HG03064 (cell line): ENCODE measurements around the gene UGT1A1.
"Not testable (repeated sequence)": the region's sequence is repeated elsewhere in the genome, so short reads cannot be mapped to it uniquely, and the experiment has no call there.

Source experiments
- ATAC-seq: cut with Tn5 transposase; IDR thresholded peaks from one replicate; pipeline ENCODE4 v1.9.1; 2021; ENCODE audit warnings: low read depth; ENCODE audit not compliant: unreplicated experiment

The UGT1A1 gene

DNA sequence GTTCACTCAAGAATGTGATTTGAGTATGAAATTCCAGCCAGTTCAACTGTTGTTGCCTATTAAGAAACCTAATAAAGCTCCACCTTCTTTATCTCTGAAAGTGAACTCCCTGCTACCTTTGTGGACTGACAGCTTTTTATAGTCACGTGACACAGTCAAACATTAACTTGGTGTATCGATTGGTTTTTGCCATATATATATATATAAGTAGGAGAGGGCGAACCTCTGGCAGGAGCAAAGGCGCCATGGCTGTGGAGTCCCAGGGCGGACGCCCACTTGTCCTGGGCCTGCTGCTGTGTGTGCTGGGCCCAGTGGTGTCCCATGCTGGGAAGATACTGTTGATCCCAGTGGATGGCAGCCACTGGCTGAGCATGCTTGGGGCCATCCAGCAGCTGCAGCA is at the start of gene UGT1A1:
Gene UGT1A1 (plus strand): TSS at position 228 of the 400 bp plus-strand sequence. CDS start 18 bp downstream, at position 246.
- ATAC-seq = no peak

DNA sequence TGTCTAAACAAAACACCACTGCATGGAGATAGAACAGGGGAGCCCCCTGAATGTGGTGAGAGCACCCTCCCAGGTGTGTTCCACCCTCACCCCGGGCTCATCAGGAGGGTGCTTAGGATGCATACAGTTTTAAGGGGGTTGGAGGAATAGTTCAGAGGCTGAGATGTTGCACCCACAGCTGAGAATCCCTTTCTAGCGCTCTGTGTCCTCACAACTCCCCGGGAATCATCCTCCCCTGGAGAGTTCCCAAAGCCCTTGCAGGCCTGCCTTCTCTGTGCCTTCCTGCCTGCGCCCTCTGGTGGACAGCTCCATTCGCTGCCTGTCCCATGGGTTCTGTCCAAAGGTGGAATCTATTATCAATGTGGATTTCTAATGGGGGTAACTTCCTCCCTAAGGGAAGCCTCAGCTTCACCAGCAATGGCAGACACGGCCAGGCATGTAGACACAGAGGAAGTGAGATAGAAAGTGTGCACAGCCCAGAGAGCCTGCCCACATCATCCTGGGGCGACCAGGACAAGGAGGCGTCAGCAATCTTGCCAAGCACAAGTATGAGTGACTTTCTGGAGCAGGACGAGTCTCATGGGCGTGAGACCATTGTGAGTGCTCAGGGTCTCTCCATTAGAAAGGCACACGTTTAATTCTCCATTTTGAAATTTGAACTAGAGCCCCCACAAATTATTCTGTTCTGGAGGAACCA is 48.6 kb upstream of the UGT1A1 start:
- ATAC-seq = no peak

DNA sequence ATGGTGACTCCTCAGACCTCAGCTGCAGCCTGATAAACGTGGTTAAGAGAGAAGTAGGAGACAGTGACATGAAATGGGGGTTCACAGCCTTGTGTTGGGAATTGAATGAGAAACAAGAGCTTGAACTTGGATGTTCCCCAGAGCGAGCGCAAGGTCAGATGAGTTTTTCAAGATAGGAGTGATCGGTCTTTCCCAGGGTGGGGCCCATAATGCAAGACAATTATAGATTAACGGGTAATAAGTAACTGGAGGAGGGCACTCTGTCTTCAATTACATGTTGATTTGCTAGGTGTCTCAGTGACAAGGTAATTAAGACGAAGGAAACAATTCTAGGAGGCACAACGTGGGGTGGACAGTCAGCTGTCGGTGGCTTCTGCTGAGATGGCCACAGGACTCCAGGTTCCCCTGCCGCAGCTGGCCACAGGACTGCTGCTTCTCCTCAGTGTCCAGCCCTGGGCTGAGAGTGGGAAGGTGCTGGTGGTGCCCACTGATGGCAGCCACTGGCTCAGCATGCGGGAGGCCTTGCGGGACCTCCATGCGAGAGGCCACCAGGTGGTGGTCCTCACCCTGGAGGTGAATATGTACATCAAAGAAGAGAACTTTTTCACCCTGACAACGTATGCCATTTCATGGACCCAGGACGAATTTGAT is 47.3 kb upstream of the UGT1A1 start, which contains the start of gene UGT1A5:
Gene UGT1A5 (plus strand): TSS at position 297 of the 651 bp plus-strand sequence. CDS start 85 bp downstream, at position 382.
- no peak for ATAC-seq

DNA sequence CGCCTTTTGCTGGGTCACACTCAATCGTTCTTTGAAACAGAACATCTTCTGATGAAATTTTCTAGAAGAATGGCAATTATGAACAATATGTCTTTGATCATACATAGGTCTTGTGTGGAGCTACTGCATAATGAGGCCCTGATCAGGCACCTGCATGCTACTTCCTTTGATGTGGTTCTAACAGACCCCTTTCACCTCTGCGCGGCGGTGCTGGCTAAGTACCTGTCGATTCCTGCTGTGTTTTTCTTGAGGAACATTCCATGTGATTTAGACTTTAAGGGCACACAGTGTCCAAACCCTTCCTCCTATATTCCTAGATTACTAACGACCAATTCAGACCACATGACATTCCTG is 46.8 kb upstream of the UGT1A1 start:
- ATAC-seq = no peak

DNA sequence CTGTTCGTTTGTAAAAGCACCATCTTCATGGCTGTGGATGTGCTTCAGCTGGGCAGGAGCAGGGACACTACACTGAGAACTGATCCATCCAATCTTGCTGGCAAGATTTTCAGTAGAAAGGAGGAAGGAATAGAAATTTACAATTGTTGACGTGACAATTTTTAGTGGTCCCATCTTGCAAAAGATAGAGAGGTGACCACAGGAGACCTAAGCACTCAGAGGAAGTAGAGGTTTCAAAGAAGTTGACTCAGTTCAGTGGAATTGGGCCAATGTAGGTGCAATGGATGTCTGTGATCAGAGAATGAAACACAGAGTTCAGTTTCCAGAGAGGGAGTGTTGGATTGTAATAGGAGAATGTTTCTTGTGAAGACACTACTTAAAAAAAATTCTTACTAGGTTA is 45.9 kb upstream of the UGT1A1 start:
- ATAC-seq = no peak

DNA sequence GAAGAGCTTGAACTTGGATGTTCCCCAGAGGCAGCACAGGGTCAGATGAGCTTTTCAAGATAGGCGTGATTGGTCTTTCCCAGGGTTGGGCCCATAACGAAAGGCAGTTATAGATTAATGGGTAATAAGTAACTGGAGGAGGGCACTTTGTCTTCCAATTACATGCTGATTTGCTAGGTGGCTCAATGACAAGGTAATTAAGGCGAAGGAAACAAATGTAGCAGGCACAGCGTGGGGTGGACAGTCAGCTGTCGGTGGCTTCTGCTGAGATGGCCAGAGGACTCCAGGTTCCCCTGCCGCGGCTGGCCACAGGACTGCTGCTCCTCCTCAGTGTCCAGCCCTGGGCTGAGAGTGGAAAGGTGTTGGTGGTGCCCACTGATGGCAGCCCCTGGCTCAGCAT is 41.5 kb upstream of the UGT1A1 start, which contains the start of gene UGT1A4:
Gene UGT1A4 (plus strand): TSS at position 185 of the 400 bp plus-strand sequence. CDS start 85 bp downstream, at position 270.
- ATAC-seq = no peak

DNA sequence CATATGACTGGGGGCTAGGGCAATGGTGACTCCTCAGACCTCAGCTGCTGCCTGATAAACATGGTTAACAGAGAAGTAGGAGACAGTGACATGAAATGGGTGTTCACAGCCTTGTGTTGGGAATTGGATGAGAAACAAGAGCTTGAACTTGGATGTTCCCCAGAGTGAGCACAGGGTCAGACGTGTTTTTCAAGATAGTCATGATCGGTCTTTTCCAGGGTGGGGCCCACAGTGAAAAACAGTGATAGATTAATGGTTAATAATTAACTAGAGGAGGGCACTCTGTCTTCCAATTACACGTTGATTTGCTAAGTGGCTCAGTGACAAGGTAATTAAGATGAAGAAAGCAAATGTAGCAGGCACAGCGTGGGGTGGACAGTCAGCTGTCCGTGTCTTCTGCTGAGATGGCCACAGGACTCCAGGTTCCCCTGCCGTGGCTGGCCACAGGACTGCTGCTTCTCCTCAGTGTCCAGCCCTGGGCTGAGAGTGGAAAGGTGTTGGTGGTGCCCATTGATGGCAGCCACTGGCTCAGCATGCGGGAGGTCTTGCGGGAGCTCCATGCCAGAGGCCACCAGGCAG is 31.3 kb upstream of the UGT1A1 start, which contains the start of gene UGT1A3:
Gene UGT1A3 (plus strand): TSS at position 320 of the 579 bp plus-strand sequence. CDS start 85 bp downstream, at position 405.
- ATAC-seq = no peak

DNA sequence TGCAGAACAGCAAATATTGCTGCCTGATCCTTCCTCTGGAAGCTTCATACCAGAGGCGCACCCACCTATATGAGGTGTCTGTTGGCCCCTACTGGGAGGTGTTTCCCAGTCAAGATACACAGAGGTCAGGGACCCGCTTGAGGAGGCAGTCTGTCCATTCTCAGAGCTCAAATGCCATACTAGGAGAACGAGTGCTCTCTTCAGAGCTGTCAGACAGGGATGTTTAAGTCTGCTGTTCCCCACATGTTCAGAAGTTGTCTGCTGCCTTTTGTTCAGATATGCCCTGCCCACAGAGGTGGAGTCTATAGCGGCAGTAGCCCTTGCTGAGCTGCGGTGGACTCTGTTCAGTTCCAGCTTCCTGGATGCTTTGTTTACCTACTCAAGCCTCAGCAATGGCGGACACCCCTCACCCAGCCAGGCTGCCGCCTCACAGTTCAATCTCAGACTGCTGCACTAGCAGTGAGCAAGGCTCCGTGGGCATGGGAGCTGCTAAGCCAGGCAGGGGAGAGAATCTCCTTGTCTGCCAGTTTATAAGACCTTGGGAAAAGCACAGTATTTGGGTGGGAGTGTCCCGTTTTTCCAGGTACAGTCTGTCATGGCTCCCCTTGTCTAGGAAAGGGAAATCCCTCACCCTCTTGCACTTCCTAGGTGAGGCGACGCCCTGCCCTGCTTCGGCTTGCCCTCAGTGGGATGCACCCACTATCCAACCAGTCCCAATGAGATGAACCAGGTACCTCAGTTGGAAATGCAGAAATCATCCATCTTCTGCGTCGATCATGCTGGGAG is 23.0 kb upstream of the UGT1A1 start:
- ATAC-seq = not testable (repeated sequence)

DNA sequence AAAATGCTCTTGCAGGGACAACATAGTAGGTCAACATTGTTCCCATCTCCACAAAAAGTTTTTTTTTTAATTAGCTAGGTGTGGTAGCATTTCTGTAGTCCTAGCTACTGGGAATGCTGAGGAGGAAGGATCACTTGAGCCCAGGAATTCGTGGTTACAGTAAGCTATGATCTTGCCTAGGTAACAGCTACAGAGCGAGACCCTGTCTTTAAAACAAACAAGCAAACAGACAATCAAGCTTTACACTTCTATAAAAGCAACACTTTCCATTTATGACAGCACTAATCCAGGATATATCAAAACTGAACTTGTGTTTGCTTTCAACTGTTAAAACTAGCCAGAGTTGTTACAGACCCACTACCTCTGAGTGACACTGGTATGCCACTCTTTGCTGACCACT is 19.2 kb upstream of the UGT1A1 start:
- ATAC-seq = no peak

DNA sequence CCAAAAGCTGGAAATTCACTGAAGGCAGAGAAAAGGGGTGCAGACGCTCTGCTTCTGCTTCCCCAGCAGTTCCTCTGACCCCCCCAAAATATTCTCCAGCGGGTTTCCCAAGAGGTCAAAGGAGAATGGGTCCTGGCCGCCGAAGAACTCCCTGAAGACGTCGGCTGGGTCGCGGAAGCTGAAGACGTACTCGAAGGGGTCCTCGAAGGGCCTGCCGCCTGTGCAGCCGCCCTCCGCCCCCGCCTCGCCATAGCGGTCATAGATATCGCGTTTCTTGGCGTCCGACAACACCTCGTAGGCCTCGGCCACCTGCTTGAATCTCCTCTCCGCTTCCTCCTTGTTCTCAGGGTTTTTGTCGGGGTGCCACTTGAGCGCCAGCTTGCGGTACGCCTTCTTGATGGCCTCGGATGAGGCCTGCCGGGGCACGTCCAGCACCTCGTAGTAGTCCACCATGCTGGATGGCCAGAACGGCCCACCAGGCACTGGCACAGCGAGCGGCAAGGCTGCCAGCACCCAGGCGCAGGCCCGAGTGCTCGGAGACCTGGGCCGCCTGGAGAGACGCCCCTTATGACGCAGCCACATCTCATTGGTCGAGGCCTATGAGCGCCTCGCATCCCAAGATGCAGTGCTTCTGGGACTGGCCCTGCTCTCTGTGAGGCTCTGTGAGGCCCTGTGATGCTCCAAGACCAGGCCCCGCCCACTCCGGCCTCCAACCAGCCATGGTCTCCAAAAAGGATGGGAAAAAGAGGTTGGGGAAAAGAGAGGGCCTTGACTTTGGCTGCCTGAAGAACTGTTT is 16.4 kb upstream of the UGT1A1 start:
- ATAC-seq = no peak

DNA sequence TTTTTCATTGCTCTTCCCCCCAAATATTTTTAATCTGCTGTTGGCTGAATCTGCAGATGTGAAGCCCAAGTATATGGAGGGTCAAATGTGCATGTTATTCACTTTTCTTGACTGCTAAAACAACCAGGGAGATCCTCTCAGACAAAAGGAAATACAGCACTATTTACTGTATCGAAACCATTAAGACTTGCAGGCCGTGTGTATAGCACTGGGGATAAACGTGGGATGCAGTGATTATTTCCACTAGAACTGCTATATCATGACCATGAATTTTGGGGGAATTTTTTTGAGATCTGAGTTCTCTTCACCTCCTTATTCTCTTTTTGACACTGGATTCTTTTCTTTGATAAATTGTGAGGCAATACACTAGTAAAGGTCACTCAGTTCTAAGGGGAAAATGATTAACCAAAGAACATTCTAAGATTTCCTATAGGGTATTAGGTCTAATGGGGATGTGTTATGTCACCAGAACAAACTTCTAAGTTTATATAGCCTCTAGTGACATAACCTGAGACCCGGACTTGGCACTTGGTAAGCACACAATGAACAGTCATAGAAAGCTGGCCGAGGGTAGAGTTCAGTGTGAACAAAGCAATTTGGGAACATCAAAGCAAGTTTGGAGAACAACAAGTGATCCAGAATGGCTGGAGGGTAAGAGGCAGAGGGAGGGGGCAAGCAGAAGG is 14.9 kb upstream of the UGT1A1 start:
- no peak for ATAC-seq

DNA sequence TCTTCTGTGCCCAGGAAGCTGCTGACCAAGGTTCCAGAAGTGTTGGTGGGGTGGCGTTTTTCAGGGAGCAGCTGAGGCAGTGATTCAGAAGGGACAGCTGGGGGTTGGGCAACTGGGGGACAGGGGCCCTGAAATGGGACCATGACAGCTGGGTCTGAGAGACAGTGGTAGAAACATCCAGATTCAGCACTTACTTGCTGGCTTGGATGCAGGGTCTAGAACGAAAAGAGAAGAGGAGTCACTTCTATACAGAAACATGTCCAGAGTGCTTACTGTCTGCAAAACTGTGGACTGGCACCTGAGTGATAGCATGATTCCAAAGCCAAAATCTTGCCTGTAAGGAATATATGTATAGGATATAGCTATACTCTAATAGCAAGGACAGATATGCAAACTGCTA is 14.2 kb upstream of the UGT1A1 start:
- ATAC-seq = not testable (repeated sequence)

DNA sequence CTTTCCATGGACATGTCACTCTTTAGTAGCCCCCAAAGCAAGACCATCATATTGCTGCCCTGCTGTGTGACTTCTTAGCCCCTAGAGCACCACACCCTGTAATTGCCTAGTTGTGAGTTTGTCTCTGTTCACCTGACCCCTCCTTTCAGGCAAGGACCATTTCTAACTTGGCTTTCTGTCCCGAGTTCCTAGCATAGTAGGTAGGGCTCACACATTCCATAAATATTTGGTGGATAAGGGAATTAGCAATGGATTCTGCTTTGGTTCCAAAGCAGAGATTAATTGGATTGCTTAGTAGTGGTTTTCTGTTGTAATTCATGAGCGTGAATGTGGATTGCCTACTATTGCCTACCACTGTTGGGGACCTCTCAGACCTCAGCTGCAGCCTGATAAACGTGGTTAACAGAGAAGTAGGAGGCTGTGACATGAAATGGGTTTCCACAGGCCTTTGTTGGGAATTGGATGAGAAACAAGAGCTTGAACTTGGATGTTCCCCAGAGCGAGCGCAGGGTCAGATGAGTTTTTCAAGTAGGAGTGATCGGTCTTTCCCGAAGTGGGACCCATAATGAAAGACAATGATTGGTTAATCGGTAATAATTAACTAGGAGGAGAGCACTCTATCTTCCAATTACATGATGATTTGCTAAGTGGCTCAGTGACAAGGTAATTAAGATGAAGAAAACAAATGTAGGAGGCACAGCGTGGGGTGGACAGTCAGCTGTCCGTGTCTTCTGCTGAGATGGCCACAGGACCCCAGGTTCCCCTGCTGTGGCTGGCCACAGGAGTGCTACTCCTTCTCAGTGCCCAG is 13.4 kb upstream of the UGT1A1 start:
- no peak for ATAC-seq

DNA sequence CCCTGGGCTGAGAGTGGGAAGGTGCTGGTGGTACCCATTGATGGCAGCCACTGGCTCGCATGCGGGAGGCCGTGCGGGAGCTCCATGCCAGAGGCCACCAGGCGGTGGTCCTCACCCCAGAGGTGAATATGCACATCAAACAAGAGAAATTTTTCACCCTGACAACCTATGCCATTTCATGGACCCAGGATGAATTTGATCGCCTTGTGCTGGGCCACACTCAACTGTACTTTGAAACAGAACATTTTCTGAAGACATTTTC is 12.9 kb upstream of the UGT1A1 start:
- ATAC-seq = no peak

DNA sequence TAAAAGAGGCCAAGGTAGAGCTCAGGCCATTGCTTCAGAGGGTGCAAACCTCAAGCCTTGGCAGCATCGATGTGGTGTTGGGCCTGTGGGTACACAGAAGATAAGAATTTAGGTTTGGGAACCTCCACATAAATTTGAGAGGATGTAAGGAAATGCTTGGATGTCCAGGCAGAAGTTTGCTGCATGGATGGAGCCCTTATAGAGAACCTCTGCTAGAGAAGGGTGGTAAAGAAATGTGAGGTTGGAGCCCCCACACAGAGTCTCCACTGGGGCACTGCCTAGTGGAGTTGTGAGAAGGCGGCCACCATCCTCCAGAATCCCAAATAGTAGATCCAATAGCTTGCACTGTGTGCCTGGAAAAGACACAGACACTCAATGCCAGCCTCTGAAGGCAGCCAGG is 9.4 kb upstream of the UGT1A1 start:
- not testable (repeated sequence) for ATAC-seq

DNA sequence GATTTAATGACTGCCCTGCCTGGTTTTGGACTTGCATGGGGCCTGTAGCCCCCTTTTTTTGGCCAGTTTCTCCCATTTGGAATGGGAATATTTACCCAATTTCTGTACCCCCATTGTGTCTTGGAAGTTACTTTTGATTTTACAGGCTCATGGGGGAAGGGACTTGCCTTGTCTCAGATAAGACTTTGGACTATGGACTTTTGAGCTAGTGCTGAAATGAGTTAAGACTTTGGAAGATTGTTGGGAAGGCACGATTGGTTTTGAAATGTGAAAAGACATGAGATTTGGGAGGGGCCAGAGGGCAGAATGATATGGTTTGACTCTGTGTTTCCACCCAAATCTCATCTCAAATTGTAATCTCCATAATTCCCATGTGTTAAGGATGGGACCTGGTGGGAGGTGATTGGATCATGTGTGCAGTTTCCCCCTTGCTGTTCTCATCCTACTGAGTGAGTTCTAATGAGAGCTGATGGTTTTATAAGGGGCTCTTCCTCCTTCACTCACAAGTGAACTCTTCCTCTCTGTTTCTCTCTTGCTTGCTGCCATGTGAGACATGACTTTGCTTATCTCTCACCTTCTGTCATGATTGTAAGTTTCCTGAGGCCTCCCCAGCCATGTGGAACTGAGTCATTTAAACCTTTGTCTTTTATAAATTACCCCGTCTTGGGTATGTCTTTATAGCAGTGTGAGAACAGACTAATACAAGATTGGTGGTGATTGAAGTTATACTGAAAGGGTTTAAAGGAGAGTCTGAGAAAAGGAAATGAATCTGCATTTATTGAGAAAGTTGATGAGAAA is 8.7 kb upstream of the UGT1A1 start:
- not testable (repeated sequence) for ATAC-seq

DNA sequence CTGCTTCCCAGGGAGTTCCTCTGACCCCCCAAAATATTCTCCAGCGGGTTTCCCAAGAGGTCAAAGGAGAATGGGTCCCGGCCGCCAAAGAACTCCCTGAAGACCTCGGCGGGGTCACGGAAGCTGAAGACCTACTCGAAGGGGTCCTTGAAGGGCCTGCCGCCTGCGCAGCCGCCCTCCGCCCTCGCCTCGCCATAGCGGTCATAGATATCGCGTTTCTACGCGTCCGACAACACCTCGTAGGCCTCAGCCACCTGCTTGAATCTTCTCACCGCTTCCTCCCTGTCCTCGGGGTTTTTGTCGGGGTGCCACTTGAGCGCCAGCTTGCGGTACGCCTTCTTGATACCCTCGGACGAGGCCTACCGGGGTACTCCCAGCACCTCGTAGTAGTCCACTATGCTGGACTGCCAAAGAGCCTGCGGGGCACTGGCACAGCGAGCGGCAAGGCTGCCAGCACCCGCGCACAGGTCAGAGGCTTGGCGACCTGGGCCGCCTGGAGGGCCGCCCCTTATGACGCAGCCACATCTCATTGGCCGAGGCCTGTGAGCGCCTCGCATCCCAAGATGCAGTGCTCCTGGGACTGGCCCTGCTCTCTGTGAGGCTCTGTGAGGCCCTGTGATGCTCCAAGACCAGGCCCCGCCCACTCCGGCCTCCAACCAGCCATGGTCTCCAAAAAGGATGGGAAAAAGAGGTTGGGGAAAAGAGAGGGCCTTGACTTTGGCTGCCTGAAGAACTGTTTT is 5.0 kb upstream of the UGT1A1 start:
- no peak for ATAC-seq
